Measurements from ENCODE around the gene TEX30.
"Not testable (repeated sequence)": the region's sequence is repeated elsewhere in the genome, so short reads cannot be mapped to it uniquely, and the experiment has no call there.

TEX30 gene

DNA sequence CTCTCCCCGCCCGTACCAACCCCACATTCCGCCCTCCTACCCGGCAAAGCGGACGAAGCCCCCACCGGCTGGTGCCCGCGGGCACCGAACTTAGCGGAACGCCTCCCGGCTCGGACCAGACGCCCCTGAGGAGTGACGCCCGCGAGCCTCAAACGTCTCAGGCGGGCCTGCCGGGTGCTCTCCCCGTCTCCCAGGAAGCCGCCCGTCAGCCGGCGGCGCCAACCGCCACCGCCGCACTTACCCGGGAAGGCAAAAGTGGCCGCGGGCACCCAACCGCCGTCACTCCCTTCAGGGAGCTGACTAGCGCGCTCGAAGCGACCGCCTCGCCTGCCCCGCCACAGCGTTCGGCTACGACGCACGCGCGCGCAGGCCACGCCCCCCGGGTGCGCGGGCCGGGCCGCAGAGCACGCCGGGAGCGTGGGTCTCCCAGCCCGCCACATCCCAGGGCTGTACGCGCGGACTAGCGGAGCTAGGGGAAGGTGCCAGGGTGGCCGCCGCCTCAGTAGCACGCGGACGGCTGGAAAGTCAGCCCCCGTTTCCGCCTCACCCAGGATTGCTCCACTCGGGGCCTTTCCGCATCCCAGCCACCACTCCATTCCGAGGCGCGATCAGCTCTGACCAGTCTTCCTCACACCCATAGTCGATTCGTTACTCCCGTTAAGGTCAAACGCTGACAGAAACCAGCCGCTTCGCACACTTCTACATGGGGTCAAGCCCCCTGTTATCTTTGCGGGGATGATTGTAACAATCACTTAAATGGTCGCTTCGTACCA lies at the start of gene TEX30:
Gene TEX30 (minus strand): TSS at position 346 of the 773 bp plus-strand sequence. CDS start 3,760 bp downstream, outside the sequence.
- peak; percentile 85 to 87 for DNase-seq

DNA sequence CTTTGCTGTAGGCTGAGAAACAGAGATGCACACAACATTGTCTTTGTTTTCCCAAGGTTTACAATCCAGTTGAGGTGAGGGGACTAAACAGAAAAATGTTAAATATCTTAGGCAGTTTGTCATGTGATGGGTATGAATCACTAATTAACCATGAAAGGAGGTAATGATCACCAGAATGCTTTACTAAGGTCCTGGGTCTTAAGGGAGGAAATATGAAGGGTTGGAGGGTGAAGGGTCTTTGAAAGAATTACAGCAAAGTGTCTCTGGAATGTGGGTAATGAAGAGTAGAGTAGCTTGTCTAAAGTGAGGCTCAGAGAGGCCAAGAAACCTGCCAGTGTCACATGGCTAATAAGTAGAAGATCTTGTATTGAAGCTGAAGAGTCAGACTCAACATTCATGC lies 44.3 kb upstream of the TEX30 start:
- DNase-seq = no peak

DNA sequence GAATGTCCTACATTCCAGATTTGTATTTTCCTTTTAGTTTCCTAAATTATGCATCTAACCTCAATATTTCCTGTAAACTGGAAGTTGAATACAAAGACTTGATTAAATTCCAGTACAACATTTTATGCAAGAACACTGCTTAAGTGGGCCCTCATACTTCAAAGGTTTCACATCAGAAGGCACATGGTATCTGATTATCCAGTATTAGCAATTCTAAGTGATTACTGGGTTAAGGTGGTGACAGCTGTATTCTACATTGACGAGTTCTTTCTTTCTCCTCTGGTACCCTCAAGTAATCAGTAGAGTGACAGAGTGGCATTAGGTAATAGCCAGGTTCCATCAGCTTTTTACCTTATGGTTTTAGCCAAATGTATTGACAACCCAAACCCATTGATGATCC lies 43.7 kb upstream of the TEX30 start:
- no peak for DNase-seq

DNA sequence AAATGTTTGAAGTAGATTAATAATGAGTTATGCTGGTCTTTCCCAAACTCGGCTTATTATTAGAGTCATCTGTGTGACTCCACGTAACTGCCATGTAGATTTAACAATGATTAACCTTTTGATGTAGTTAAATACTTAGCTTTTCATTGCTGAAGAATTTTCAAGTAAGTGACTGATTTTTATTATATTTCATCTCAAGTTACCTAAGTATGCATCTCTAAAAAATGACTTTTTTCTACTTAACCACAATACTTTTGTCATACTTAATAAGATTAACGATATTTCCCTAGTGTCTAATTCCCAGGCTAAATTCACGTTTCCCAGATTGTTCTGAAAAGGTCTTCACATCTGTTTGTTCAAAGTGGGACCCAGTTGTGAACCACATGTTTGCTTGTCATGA lies 43.1 kb upstream of the TEX30 start:
- no peak for DNase-seq

DNA sequence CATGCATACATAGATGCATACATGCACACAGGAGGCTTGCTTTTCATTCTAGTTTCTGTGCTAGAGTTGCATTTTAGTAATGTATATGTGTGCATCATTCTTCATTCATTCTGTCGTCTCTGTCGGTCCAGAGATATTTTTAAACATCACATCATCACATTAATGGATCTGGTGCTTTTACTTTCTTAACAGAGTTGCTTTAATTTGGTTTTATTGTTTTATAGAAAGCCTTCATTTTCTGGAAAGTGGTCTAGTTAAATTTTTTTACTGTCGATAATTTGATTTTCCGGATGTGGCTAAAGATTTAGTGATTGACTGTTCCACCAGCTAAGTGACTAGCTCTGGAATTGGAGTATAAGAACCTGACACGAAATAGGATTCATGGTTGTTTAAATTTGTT lies 42.2 kb upstream of the TEX30 start:
- DNase-seq = no peak

DNA sequence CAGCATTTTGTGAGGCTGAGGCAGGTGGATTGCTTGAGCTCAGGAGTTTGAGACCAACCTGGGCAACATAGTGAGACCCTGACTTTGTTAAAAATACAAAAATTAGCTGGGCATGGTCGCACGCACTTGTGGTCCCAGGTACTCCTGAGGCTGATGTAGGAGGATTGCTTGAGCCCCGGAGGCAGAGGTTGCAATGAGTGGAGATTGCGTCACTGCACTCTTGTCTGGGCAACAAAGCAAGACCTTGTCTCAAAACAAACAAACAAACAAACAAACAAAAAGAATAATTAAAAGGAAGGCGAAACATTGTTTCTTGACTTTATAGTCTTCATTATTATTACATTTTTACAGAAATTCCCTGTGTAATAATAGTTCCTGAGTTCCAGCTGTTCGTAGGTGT lies 41.2 kb upstream of the TEX30 start:
- no peak for DNase-seq

DNA sequence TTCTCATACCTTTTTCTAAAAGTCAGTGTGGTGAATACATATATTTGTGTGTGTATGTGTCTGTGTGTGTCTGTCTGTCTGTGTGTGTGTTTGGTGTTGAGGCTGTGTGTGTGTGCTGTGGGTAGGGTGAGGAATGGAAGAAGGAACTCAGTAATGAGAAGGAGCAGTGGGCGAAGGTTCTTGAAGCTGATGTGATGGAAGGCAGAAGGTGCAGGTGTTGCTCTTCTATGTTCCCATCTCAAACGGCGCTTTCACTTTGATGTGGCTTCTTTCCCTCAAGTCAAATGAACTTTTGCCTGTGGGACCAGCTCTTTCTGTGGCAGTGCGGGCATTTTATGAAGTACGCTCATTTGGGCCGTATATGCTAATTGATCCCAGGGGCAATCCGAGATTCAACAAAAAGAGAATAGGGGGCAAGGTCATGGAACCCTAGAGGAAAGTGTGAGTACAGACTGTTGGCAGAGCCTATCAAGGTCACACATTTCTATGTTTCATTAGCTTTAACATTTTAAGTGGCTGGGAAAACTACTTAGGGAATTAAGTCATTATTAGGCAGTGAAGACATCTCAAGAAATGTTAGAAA lies 40.5 kb upstream of the TEX30 start:
- no peak for DNase-seq

DNA sequence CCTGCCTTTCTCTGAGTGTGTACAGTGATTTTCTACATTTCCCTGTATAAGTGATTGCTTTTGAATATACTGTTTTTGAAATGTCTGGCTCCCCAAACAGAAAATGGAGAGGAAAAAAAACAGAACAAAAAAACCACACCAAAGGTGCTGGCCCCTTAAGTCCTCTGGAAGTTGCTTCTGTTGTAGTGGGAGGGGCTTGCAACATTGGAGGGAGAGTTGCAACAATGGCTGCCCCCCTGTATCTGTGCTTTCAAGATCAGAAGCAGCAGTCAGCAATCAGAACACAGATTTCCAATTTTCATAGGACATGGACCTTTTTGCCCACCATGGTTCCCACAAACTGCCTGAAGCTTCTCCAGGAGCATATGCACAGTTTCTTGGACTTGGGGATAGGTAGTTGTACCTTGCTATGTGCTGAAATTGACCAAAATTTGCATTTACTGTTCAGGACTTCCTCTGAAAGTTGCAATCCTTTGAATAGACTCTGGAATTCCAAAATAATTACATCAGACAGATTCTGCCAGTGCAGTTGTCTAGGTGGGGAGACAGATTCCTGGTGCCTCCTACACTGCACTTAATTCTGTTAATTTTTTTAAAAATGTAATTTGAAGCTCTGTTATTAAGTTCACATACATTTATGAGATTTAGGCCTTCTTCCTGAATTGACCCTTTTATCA lies 39.2 kb upstream of the TEX30 start:
- DNase-seq = no peak

DNA sequence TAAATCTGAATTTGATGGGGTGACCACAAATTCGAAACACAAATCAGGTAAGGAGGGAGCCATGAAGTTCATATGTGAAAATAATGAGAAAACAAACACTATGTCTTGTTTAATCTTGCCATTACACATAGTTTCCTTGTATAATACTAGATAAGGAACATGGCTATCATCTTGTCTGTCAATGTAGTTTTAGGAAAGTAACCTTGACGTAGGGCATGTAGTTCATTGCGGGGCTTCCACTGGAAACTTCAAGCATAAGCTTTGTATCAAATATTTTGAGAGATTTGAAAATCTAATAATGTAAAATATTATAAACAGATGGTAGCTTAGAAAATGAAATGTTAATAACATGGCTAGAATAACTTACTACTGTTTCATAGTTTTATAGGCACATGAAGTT lies 34.1 kb upstream of the TEX30 start:
- DNase-seq = no peak

DNA sequence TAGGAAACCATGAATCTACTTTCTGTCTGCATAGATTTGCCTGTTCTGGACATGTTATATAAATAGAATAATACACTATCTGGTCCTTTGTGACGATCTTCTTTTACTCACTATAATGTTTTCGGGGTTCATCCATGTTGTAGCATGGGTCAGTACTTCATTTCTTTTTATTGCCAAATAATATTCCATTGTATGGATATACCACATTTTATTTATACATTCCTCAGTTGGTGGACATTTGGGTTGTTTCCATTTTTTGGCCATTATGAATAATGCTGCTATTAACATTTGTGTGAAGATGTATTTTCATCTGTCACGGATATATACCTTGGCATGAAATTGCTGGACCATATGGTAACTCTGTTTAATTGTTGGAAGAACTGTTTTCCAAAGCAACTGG lies 32.1 kb upstream of the TEX30 start:
- no peak for DNase-seq

DNA sequence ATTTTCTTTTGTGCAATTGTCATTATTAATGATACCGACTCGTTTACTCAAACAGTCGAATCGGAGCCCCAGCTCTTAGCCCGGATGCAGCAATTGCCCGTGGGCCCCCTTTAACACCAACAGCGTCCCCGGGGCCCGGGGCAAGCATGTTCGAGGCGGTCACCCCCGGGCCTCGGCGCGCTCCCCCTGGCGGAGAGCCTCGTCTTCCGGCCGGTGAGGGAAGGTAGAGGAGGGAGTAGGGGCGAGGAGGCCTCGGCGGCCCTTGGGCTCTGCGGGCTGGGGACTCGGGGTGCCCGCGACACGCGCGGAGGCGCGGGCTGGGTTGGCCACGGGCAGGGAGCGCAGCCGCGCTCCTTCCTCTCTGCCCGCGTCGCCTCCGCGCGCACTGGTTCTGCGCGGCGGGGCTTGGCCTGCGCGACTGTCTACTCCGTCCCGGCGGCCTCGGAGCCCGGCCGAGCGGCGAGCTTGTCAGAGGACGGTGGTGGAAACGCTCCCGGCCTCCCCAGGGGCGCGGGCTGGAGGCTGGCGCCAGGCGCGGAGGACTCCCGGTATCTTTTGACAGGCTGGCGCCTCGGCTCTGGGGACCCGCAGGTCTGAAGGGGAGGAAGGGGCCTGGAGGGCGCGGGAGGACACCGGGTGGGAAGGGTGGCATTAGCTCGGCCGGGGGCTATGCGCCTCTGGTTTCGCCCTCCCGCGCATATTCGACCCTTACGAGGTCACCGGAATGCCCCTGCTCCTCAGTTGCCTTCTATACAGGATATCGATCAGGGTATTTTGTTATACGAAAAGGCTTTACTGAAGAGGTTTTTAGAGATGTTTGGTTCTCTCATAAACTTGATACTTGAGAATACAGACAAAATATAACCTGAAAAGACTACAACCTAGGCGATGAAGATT lies 26.8 kb upstream of the TEX30 start:
- peak; percentile 76 to 80 for DNase-seq

DNA sequence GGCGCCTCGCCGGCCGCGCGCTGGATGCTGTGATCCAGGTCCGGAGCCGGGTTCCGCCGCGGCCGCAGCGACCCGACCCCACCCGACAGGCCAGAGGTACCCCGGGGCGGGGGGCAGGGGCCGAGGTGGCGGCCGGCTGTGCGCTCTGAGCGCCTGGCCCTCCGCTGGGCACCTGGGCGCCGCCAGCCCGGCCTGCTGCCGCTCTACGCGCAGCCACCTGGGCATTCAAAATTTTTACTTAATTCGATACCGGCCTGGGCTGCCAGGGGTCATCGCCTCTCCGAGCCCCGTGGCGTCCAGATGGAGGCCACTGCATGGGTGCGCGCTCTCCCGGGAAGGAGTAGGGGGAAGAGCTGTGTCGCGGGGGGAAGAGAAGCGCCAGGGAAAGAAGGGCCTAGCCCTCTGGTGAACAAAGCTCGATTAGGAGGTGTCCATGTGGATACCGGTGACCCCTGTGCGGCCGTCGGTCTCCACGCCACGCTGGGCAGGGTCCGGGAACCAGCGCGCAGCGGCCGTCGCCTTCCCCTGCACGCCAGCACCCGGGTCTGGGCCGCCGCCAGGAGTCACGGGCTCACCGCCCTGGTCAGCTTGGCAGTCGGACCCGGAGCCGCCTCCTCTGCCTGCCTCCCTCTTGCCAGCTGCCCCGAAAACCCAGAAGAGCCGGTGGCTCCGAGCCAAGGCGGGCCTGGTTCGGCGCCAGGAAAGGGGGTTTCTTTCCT lies 26.0 kb upstream of the TEX30 start:
- DNase-seq = peak; percentile 1 to 3

DNA sequence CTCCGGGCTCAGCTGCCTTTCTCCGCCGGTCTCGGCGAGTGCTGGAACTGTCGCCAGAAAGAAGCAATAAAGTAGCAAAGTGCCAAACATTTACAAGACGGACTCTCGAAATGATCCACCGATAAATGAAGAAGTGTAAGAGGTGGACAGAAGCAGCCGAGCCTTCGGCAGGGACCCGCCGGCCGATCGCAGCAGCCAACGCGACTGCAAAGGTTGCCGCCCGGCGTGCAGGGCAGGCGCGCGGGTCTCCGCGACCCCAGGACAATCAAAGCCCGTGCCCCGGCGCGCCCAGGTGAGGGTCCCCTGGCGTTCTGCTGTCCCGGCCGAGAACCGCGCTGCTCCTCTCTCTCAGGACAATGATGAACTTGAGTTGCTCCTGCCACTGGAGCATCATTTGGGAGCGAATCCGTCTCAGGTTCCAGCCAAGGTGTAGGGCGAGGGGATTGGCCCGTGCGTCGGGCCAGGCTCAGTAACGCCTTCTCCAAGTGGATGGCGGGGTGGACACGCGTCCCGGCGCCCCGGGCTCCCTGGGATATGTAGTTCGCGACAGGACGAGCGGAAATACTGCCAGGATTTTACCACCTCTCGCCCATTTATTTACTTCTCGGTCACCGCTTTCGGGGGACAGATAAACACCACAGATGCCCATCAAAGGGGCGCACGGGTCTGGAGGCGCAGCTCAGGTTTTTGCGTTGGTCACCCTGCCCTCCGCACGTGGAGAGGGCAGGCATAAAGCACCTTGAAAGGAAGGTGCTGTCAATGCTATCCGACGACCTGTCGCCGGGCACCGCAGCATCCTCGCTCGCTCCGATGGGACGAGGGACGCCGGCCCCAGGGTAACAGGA lies 25.2 kb upstream of the TEX30 start, which contains the start of the genes BIVM and POGLUT2:
Gene BIVM (plus strand): TSS at position 539 of the 845 bp plus-strand sequence. CDS start 8,149 bp downstream, outside the sequence.
Gene POGLUT2 (minus strand): TSS at position 396 of the 845 bp plus-strand sequence. CDS start 306 bp downstream, at position 90.
- peak; percentile 47 to 52 for DNase-seq

DNA sequence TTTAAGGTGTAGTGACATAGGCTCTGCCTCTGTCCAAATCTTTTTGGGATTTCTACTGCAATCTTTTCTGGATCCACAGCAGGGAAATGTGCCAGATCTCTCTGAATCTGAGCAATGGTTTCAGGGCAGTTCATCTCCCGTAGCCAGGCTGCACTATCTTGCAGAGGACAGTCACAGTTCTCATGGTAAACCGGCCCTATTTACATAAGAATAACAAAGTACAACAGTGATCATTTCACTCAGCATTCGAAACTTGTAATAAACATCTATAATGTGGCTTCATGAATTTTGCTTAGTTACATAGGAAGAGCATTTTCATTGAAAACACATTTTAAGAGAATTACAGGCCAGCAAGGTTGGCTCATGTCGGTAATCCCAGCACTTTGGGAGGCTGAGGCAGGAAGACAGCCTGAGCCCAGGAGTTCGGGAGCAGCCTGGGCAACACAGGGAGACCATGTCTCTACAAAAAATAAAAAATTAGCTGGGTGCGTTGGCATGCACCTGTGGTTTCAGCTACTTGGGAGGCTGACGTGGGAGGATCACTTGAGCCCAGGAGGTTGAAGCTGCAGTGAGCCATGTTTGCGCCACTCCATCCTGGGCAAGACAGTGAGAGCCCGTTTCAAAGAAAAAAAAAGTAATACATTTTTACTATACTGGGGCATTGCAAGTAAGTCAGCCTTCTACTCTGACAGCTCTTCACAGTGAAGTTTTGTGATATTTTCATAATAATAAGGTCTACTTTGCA lies 20.2 kb upstream of the TEX30 start:
- DNase-seq = no peak

DNA sequence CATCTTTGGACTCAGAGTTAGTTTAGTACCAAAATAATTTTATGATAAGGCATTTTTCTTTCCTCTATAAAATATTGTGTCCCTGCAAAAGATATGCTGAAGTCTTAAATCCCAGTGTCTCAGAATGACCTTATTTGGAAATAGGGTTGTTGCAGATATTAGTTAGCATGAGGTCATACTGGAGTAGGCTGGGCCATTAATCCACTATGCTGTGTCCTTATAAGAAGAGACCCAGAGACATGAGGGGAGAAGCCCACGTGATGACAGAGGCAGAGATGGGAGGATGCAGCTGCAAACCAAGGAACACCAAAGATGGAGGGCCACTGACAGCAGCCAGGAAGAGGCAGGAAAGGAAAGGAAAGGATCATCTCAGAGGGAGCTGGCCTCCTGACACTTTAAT lies 18.8 kb upstream of the TEX30 start:
- DNase-seq = no peak

DNA sequence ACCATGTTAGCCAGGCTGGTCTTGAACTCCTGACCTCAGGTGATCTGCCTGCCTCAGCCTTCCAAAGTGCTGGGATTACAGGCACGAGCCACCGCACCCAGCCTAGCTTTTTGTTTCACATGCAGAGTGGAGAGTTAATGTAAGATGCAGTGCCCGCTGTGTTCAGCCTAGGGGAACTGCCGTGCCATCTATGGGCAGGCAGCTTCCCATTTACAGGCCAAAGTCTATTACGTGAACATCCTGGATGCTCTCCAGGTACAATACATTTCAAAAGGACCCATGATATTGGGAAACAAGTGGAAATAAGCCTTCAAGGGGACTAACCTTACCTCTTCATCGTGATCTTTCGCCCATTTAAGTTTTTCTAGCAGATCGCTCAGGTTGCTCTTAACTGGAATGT lies 15.1 kb upstream of the TEX30 start:
- DNase-seq = no peak

DNA sequence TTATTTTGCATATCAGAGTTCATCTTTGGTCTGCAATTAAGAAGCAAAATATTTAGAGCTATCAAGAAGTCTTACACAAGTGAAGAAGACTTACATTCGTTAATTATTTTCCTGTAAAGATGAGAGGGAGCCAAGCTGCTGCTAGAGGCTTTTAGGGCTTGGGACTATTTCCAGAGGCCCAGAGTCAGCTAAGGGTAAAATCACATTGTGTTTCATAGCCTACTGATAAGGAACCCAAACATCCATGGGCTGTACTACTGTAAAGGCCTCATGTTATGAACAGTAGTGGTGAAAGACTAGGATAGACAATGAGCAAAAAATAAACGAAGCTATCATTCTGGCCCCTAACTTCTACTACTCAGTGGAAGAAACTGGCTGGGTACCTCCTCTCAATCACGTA lies 10.9 kb upstream of the TEX30 start:
- DNase-seq = no peak

DNA sequence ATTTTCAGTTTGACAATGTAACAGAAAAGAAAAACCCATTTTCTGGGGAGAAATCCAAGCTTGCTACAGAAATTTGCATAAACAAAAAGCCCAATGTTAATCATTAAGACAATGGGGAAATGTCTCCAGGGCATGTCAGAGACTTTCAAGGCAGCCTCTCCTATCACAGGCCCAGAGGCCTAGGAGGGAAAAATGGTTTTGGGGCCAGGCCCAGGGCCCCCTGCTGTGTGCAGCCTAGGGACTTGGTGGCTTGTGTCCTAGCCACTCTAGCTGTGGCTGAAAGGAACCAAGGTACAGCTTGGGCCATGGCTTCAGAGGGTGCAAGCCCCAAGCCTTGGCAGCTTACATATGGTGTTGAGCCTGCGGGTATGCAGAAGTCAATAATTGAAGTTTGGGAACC lies 8.0 kb upstream of the TEX30 start:
- DNase-seq = no peak

DNA sequence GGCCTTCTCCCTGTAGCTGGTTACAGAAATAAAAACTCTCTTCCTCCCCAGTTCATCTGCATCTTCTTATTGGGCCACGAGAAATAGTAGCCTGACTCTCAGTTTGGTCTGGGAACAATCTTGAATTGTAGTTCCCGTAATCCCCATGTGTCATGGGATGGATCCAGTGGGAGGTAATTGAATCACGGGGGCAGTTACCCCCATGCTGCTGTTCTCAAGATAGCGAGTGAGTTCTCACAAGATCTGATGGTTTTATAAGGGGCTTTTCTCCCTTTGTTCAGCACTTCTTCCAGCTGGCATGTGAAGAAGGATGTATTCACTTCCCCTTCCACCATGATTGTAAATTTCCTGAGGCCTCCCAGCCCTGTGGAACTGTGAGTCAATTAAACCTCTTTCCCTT lies 7.1 kb upstream of the TEX30 start:
- DNase-seq = not testable (repeated sequence)

DNA sequence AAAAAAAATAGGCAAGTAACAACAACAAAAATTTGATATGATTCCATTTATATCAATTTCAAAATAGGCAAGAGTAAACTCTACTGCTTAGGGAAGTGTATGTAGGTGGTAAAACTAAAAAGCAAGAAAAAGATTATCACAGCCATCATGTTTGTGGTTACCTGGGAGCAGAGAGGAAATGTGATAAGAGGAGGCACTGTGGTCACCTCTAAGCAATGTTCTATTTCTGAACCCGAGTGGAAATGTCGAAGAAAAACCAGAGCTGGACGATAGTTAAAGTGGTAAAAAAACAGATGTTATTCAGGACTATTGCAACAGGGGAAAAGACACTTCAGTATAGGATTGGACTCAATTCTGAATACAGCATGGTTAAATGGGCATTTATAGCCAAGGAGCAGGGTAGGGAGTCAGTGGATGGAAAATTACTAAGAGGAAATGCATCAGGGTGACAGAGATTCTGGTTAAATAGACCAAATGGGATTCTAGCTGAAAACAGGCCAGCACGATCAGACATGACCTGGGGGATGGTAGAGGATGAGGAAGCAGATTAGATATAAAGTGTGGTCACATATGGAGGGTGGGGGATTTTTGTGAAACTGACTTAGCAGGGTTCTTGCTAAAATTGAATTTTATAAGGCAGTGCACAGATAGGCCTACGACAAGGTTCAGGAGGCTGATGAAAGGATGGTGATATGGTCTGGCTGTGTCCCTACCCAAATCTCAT lies 6.0 kb upstream of the TEX30 start:
- DNase-seq = peak; percentile 21 to 27
